ENCODE measurements around the gene FOXN4.
"Not testable (repeated sequence)": the region's sequence is repeated elsewhere in the genome, so short reads cannot be mapped to it uniquely, and the experiment has no call there.

FOXN4 gene

DNA sequence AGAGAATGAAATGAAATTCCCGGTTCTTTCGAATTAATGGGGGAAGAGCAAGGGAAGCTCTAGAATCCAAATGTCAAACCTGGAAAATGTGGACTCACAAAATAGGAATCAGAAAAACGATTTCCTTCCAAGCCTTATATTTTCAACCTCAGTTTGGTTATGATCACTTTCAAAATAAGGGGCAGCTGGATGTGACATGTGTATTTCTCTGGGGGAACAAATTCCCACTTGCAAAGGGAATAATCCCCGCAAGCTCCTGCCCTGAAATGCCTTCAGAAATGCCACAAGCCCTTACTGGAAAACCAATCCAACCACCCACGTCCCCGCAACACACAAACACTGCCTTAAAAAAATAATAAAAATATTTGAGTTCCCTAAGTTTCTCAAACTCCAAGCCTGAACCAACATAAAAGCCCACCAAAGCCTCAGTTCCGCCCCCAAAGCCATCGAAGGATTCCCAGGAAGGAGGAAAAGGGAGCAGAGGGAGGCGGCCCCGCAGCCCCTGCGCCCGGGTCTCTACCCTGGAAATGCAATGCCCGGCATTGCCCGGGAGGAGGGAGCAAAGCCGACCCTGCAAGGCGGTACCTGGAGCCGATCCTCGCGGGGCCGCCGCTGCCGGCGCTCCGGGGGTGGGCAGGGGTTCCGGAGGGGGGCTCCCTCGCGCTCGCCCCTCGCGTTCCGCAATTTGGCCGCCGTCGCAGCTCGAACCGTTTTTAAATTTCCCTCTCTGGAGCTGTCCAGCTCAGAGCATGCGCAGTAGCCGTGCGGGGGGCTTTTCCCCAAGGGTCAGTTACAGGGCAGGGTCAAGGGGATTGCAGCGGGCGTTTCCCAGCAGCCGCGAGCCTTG is at the start of gene FOXN4:
TSS of gene FOXN4 (minus strand) at position 751 of the 847 bp plus-strand sequence. CDS start 963 bp downstream, outside the sequence.
- DNase-seq (ENCODE audit: low spot score) = no peak

DNA sequence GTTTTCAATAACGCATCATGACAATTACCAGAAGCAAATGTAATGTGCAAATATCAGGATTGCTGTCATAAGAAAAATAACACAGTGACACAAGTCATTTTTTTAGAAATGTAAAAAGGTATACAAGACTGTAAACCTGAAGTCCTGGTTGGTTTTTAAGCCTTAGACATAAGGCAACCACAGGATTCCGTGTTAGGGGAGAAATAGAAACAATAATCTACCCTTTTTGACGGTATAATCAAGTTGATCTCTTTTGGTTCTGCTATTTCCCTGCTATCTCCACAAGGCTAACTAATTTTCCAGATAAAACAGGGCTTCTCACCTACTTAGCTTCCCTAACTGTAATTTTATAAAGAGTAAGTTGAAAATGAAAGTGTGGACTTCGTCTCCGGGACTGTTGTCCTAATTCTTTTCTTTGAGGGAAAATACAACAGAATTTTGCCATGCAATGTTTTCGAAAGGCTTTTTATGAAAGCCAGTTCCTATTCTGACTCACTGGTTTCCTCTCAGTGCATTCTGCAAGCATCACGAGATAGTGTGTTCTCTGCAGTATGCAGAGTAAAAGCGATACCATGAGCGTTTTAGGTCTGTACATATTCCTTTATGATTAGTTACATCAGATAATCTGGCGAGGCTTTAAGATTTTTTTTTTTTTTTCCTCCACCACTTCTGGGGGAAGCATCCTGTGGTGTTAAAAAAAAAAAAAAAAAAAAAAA is 49.2 kb upstream of the FOXN4 start:
- DNase-seq (ENCODE audit: low spot score) = no peak

DNA sequence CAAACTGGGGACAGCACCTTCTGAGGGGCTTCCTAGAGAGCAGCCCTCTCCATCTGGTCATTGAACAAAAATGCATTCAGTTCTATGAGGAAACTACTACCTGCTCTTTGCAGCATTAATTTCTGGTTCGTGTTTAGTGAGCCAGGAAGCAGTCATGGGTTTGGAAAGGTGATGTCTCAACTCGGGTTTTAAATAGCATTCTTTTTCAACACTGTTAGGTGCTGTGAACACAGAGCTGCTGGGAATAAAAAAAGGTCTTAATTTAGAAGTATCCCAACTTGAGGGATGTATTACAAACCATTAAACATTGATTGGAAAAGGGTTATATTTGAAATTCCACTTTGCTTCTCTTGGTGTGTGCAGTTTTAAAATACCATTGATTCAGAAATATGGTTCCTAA is 47.9 kb upstream of the FOXN4 start:
- DNase-seq (ENCODE audit: low spot score) = no peak

DNA sequence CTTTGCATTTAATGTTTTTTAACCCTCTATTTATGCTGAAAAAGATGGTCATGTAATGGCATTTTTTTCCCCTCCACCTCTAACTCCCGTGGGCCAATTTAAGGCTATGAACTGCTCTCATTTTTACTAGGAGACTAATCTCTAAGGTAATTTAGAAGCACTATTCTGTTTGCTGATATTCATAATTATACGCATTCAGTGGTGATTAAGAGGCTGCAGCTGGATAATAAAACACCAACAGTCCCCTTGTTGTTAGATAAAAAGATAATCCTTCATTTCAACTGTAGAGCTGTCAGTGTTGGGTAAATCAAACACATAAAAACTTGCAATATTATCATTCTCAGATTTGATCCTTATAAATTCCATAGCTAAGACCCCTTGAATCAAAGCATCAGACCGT is 47.5 kb upstream of the FOXN4 start:
- no peak for DNase-seq (ENCODE audit: low spot score)

DNA sequence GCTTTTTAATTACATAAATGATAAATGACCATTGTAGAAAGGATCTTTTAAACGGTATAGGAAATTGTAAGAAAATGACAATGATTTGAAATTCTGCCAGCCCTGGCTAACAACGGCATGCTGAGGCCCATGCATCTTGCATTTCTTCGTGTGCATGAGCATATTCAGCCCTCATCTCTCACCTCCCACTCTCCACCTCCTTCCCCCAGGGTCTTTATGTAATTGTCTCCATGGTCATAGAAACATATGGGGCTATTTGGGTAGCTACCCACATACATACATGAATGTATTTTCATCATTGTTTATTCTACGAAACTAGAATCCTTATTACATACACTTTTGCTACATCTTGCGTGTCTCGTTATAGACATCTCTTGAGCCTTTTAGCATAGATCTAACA is 43.1 kb upstream of the FOXN4 start:
- no peak for DNase-seq (ENCODE audit: low spot score)

DNA sequence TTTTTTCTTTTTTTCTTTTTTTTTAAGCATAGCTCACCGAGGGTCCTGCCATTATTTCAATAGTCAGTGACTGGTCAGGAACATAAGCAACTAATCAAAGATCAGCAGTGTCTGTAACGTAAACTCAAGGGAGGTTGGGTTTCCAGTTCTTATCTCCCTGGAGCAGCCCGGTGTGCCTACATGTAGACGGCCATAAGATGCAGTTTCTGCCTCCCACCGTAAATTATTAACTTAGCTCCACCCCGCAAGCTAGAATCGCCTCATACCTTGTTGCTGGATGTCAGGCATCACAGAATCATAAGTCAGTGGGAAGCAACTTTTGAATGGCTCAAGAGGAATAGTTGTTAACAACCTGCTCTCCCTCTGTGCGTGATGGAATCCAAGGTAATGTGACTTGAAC is 38.5 kb upstream of the FOXN4 start, which contains the start of gene MYO1H:
TSS of gene MYO1H (plus strand) at position 312 of the 400 bp plus-strand sequence. CDS start at position 373, 61 bp downstream.
- DNase-seq (ENCODE audit: low spot score) = no peak

DNA sequence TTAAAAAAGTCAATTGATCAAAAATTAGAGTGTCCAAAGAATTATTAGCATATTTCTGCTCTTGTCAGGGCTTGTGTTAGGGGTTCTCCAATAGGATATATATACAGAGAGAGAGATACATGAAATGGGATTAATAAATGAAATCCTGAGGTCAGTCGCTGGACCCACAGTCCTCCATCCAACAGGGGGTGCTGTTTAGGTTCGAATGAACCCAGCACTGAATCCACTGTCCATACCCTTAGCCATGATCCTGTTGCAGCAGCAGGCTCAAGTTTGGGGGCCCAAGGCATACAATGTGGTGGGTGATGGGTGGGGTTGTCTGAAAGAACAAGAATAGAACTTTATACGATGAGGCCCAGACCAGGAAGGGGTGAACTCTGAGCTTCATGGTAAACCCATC is 37.8 kb upstream of the FOXN4 start:
- DNase-seq (ENCODE audit: low spot score) = no peak

- no peak for DNase-seq (ENCODE audit: low spot score)
These were observed 36.3 kb upstream of the FOXN4 start for GRCh38 chr12:109345428-109345827.

DNA sequence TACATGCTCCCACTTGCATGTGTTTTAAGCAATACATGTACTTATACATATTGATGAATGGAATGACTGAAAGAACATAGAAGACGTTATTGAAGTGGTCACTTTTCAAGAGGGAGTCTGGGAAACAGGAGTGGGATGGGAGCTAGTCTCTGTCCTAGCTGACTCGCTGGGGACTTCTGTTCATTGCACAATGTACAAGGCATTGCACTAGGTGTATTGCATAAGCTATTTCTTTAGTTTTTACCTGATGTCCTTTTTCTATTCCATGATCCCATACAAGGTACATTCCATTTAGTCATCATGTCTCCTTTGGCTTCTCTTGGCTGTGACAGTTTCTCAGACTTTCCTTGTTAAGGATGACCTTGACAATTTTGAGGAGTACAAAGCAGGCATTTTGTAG is 34.6 kb upstream of the FOXN4 start:
- DNase-seq (ENCODE audit: low spot score) = no peak

GRCh38 chr12:109336593-109336992 is 27.5 kb upstream of the FOXN4 start:
- no peak for DNase-seq (ENCODE audit: low spot score)

DNA sequence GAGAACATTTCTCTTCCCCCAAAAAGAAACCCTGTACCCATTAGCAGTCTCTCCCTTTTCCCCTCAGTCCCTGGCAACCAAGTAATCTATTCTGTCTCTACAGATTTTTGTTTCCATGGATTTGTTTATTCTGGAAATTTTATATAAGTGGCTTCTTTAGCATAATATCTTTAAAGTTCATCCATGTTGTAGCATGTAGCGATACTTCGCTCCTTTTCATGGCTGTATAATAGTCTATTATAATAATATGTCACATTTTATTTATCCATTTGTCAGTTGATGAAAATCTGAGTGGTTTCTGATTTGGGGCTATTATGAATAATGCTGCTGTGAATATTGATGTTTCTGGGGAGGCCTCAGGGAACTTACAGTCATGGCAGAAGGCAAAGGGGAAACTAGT is 25.8 kb upstream of the FOXN4 start:
- no peak for DNase-seq (ENCODE audit: low spot score)

GRCh38 chr12:109331301-109331952 is 22.3 kb upstream of the FOXN4 start:
- no peak for DNase-seq (ENCODE audit: low spot score)

DNA sequence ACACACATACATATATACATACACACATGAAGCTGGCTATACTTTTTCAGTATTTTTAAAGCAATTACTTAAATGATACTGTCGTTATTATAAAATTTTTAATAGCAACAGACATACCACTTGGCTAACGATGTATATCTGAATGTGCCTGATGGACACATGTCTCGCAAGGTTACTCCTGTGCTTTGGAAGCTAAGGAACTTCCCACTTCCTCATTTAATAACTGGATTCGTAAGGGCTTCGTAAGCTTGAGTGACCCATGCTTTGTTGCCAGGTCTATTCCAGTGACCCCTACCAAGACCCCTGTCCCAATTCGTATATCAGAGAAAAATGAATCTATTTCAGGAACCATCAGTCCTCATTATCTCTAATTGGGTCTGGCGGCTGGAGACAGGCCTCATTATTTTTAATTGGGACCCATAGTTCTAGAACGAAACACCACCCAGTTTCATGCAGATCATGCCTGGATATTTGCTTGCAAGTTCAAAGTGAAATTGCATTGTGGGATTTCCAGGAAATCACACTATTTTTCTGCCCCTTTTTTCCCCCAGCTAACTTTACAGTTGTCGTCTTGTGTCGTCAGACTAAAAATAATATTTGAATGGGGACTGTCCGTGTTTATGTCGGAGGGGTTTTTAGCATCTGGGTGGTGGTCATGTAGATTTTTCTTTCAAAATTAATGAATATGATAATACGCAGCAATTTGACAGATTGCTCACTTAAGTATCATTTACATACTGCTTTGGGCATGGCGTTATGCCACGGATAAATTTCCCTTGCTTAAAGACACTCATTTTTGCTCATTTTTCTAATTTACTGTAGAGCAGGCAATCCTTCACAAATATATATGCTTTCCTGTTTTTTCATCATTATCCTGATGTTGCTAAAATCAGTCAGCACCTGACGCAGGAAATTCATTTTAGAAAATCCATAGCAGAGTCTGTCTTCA is 21.5 kb upstream of the FOXN4 start:
- no peak for DNase-seq (ENCODE audit: low spot score)

GRCh38 chr12:109329686-109330085 is 20.6 kb upstream of the FOXN4 start:
- DNase-seq (ENCODE audit: low spot score) = no peak

DNA sequence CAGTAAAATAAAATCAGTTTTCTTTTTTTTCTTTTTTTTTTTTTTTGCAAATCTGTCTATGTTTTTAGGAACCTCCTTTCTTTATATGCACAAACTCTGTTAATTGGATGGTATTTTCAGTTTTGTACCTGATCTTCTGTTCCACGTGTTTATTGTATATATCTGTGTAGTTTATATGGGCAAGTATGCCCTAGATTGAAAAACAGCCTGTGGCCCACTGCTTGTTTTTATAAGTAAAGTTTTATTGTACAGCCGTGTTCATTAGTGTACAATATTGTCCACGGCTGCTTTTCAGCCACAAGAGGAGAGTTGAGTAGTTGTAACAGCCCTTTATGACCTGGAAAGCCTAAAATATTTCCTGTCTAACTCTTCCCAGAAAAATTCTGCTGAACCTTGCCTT is 19.9 kb upstream of the FOXN4 start:
- DNase-seq (ENCODE audit: low spot score) = no peak

- not testable (repeated sequence) for DNase-seq (ENCODE audit: low spot score)
These were observed 12.2 kb upstream of the FOXN4 start for GRCh38 chr12:109321294-109321693.

GRCh38 chr12:109310247-109311125 is 1.4 kb upstream of the FOXN4 start:
- no peak for DNase-seq (ENCODE audit: low spot score)

GRCh38 chr12:109309381-109310246 is 530 bp upstream of the FOXN4 start:
- no peak for DNase-seq (ENCODE audit: low spot score)

DNA sequence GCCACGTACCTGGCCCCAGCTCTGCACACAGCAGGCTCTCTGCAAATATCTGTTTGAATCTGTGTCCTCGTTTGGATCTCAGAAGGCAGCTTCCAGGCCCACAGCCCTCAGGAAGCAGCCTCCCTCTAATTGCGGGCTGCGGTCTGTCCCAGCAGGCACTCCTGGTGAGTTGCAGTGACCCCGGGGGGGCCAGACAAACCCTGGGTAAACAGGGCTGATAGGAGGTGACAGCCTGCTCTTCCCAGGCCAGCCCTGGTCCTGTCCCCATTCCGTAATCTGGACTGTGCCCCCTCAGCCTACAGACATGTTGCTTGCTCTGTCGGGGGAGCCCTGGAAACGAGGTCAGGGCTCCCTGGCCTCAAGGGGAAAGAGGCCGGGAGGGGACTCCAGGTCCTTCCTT is 2.0 kb downstream of the FOXN4 start:
- DNase-seq (ENCODE audit: low spot score) = no peak

GRCh38 chr12:109305547-109305946 is 3.5 kb downstream of the FOXN4 start:
- DNase-seq (ENCODE audit: low spot score) = no peak
